Peyer's patch (tissue), 4 donors: Measurements from ENCODE around the gene GLI3. TPM values are rescaled to one million over a fixed set of nuclear protein-coding genes. Genes with fewer than 3 reads are reported as not detected.

Experiments used
- DNase-seq, 3 donors: peaks; one replicate each; pipeline ENCODE4 v3.0.0-alpha.2; 2017 to 2019
- H3K27ac ChIP-seq, 4 donors: fragments of 200-600 bp; sonication (generic); one replicate each; pipeline ENCODE4 v1.5.1; 2016 to 2019
- H3K27me3 ChIP-seq, 2 donors: fragments of 200-600 bp; sonication (generic); one replicate each; pipeline ENCODE4 v1.5.1; 2019
- H3K36me3 ChIP-seq, 3 donors: fragments of 200-600 bp; sonication (generic); one replicate each; pipeline ENCODE4 v1.5.1; 2016 to 2019
- H3K4me1 ChIP-seq, 4 donors: fragments of 200-600 bp; sonication (generic); one replicate each; pipeline ENCODE4 v1.5.1; 2016 to 2019
- H3K4me3 ChIP-seq, 4 donors: fragments of 200-600 bp; sonication (generic); 1 replicate in 3 of 4; 2 replicates in 1 of 4; pipeline ENCODE4 v1.5.1; 2016 to 2019; ENCODE audit warnings: mild to moderate bottlenecking in 1 of 4
- H3K9me3 ChIP-seq, 4 donors: fragments of 200-600 bp; sonication (generic); one replicate each; pipeline ENCODE4 v1.5.1; 2016 to 2019; ENCODE audit warnings: mild to moderate bottlenecking in 1 of 4
- CTCF ChIP-seq, 6 experiments: fragments of 450-650 bp in 4 of 6; fragments of 200-600 bp in 2 of 6; sonication (generic) in 1 of 6; IDR thresholded peaks; one replicate each; pipeline ENCODE4 v1.5.1; 2017 to 2019; ENCODE audit warnings: antibody characterized with exemption in 6 of 6, mild to moderate bottlenecking in 3 of 6, moderate library complexity in 1 of 6
- POLR2A ChIP-seq, 2 donors: fragments of 450-650 bp; IDR thresholded peaks; one replicate each; pipeline ENCODE4 v1.5.1; 2017; ENCODE audit warnings: antibody characterized with exemption in 2 of 2, mild to moderate bottlenecking in 2 of 2, moderate library complexity in 2 of 2
- total RNA-seq, 4 donors: library from RNA; depleted of rRNA; stranded (reverse); fragments of >200 nt; gene quantifications; one replicate each; pipeline ENCODE4 v1.1.0, GENCODE V29; 2016

Gene GLI3
- total RNA-seq, 4 donors from 2014 or later: 0.53 to 30.5 (median 3.1) TPM

- no peak for TF ChIP-seq CTCF (IDR thresholded peaks at IDR 0.05)
- TF ChIP-seq POLR2A (IDR thresholded peaks at IDR 0.05): no peak
- H3K9me3 ChIP-seq: no peaks in the 10 kb centered on the region
- no peak overlapping the region for H3K27ac ChIP-seq
- H3K36me3 ChIP-seq: no peaks in the 10 kb centered on the region
- no peaks in the 10 kb centered on the region for H3K27me3 ChIP-seq
- H3K4me1 ChIP-seq: no peaks in the 10 kb centered on the region
- DNase-seq: no peak
- H3K4me3 ChIP-seq: no peak overlapping the region
Observed at GRCh38 chr7:42024537-42024936, 212.5 kb downstream of the GLI3 start.

- no peaks in the 10 kb centered on the region for H3K4me1 ChIP-seq
- H3K4me3 ChIP-seq: no peak overlapping the region
- no peak for DNase-seq
- no peak for TF ChIP-seq POLR2A (IDR thresholded peaks at IDR 0.05)
- TF ChIP-seq CTCF (IDR thresholded peaks at IDR 0.05): no peak
- no peak overlapping the region for H3K27ac ChIP-seq
- no peaks in the 10 kb centered on the region for H3K9me3 ChIP-seq
- no peaks in the 10 kb centered on the region for H3K36me3 ChIP-seq
- H3K27me3 ChIP-seq: no peaks in the 10 kb centered on the region
Observed at GRCh38 chr7:42023262-42023661, 213.7 kb downstream of the GLI3 start.

- no peaks in the 10 kb centered on the region for H3K9me3 ChIP-seq
- no peaks in the 10 kb centered on the region for H3K4me1 ChIP-seq
- no peak for DNase-seq
- H3K27ac ChIP-seq: no peak overlapping the region
- no peaks in the 10 kb centered on the region for H3K27me3 ChIP-seq
- TF ChIP-seq CTCF (IDR thresholded peaks at IDR 0.05): no peak
- no peak for TF ChIP-seq POLR2A (IDR thresholded peaks at IDR 0.05)
- H3K36me3 ChIP-seq: no peaks in the 10 kb centered on the region
- H3K4me3 ChIP-seq: no peak overlapping the region
Observed at GRCh38 chr7:42022791-42023190, 214.2 kb downstream of the GLI3 start.

GRCh38 chr7:42022056-42022455 is 215.0 kb downstream of the GLI3 start:
- Histone ChIP-seq H3K9me3 (no peaks in the 10 kb centered on the region), H3K4me1 (no peaks in the 10 kb centered on the region), H3K27ac (no peak overlapping the region), H3K27me3 (no peaks in the 10 kb centered on the region), H3K36me3 (no peaks in the 10 kb centered on the region), H3K4me3 (no peak overlapping the region)
- no peak for TF ChIP-seq POLR2A (IDR thresholded peaks at IDR 0.05)
- no peak for TF ChIP-seq CTCF (IDR thresholded peaks at IDR 0.05)
- no peak for DNase-seq

- no peaks in the 10 kb centered on the region for H3K36me3 ChIP-seq
- H3K4me3 ChIP-seq: no peak overlapping the region
- H3K27me3 ChIP-seq: no peaks in the 10 kb centered on the region
- H3K27ac ChIP-seq: no peak overlapping the region
- H3K4me1 ChIP-seq: no peaks in the 10 kb centered on the region
- no peak for DNase-seq
- TF ChIP-seq POLR2A (IDR thresholded peaks at IDR 0.05): no peak
- TF ChIP-seq CTCF (IDR thresholded peaks at IDR 0.05): no peak
- H3K9me3 ChIP-seq: no peaks in the 10 kb centered on the region
Observed at GRCh38 chr7:42021631-42022030, 215.4 kb downstream of the GLI3 start.

GRCh38 chr7:42020061-42020460 is 216.9 kb downstream of the GLI3 start:
- H3K36me3 ChIP-seq: no peaks in the 10 kb centered on the region
- H3K9me3 ChIP-seq: no peaks in the 10 kb centered on the region
- DNase-seq: no peak
- H3K4me1 ChIP-seq: no peaks in the 10 kb centered on the region
- H3K4me3 ChIP-seq: no peak overlapping the region
- H3K27me3 ChIP-seq: no peaks in the 10 kb centered on the region
- H3K27ac ChIP-seq: no peak overlapping the region
- TF ChIP-seq POLR2A (IDR thresholded peaks at IDR 0.05) (no peak), CTCF (IDR thresholded peaks at IDR 0.05) (no peak)
